Body of pancreas (tissue), 4 donors: ENCODE data around the gene MED12L. TPM values are rescaled to one million over a fixed set of nuclear protein-coding genes. Genes with fewer than 3 reads are reported as not detected.

Source experiments
- ATAC-seq: fragments of 150-250 bp; one replicate; pipeline ENCODE4 v1.9.1; 2016
- DNase-seq, 4 donors: peaks; one replicate each; pipeline ENCODE4 v3.0.0-alpha.2; 2019
- H3K27ac ChIP-seq, 4 donors: fragments of 200-600 bp; sonication (generic); 1 replicate in 3 of 4; 2 replicates in 1 of 4; pipeline versions ENCODE4 v1.5.1 to v1.6.1; 2016 to 2019; ENCODE audit warnings: mild to moderate bottlenecking in 1 of 4, mixed read lengths in 1 of 4, moderate library complexity in 1 of 4
- H3K27me3 ChIP-seq, 2 donors: fragments of 200-600 bp; sonication (generic); one replicate each; pipeline ENCODE4 v1.6.0; 2016; ENCODE audit warnings: mild to moderate bottlenecking in 1 of 2
- H3K36me3 ChIP-seq, 2 donors: fragments of 200-600 bp; sonication (generic); replicated peaks in 1 of 2; 2 replicates each; pipeline ENCODE4 v1.5.1; 2016; ENCODE audit warnings: low read depth in 2 of 2; ENCODE audit not compliant: insufficient read depth in 1 of 2
- H3K4me1 ChIP-seq: fragments of 200-600 bp; sonication (generic); one replicate; pipeline ENCODE4 v1.6.0; 2016
- H3K4me3 ChIP-seq, 2 donors: fragments of 200-600 bp; sonication (generic); 1 replicate in 1 of 2; 2 replicates in 1 of 2; pipeline ENCODE4 v1.5.1; 2016 to 2019
- H3K9me3 ChIP-seq, 3 donors: fragments of 200-600 bp; sonication (generic); 1 replicate in 2 of 3; 2 replicates in 1 of 3; pipeline ENCODE4 v1.5.1; 2016
- POLR2A ChIP-seq, 3 donors: fragments of 450-650 bp; IDR thresholded peaks; one replicate each; pipeline ENCODE4 v1.6.1; 2016; ENCODE audit warnings: antibody characterized with exemption in 3 of 3, mild to moderate bottlenecking in 2 of 3
- whole genome bisulfite sequencing, 2 donors: methylation state at CpG; one replicate each; pipeline ENCODE4 v1.1.5; 2017; 5-methylcytosine and 5-hydroxymethylcytosine counted together
- intact Hi-C: fragments of 100-400 bp; cut with DNase I; formaldehyde crosslinking; loops from one replicate; pipeline ENCODE4 v1.15.1; 2023
- total RNA-seq, 2 donors: library from RNA; depleted of rRNA; stranded (reverse); fragments of >200 nt; gene quantifications; one replicate each; pipeline ENCODE4 v1.1.0, GENCODE V29; 2016
- TF ChIP-seq, protein P1 (sequence below), 7 experiments: fragments of 450-650 bp in 4 of 7; fragments of 200-600 bp in 3 of 7; sonication (generic) in 3 of 7; IDR thresholded peaks; one replicate each; pipeline ENCODE4 v1.5.1; 2016 to 2019; ENCODE audit warnings: antibody characterized with exemption in 7 of 7

The MED12L gene
- total RNA-seq, 2 donors from 2014 or later, result 0.33 to 0.78 TPM

DNA sequence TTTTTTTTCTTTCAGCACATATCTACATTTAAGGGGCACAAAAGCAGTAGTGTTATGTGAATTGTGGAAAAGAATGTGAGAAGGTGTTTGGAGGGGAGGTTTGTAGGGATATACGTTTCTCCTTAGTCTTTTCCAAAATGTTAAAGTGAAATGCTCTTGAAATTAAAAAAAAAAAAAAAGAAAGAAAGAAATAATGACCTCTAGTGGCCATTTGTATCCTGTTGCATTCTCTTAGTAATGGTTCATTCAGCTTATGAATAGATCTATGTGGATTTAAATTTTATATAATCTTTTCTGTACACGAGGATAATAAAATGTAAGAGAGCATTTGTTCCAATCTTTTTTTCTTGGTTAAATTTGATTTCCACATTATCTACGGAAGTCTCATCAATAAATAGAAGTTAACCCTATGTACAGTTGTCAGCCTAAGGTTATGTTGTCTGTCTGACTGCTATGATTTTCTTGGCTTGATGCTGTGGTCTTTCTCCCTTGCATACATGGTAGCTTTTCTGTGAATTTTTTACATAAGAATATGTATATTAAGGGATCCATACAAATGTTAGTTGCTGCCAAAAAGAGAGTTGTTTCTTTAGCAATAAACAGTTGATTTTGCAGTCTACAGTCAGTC lies 242.2 kb downstream of the MED12L start:
- WGBS, 2 donors, result 3 to 4% methylated on average over 3 of the region's 3 CpGs
- TF ChIP-seq, protein P1, sequence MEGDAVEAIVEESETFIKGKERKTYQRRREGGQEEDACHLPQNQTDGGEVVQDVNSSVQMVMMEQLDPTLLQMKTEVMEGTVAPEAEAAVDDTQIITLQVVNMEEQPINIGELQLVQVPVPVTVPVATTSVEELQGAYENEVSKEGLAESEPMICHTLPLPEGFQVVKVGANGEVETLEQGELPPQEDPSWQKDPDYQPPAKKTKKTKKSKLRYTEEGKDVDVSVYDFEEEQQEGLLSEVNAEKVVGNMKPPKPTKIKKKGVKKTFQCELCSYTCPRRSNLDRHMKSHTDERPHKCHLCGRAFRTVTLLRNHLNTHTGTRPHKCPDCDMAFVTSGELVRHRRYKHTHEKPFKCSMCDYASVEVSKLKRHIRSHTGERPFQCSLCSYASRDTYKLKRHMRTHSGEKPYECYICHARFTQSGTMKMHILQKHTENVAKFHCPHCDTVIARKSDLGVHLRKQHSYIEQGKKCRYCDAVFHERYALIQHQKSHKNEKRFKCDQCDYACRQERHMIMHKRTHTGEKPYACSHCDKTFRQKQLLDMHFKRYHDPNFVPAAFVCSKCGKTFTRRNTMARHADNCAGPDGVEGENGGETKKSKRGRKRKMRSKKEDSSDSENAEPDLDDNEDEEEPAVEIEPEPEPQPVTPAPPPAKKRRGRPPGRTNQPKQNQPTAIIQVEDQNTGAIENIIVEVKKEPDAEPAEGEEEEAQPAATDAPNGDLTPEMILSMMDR (IDR thresholded peaks at IDR 0.05), result peak; percentile 19 to 82 (median 56)
- no peak for TF ChIP-seq POLR2A (IDR thresholded peaks at IDR 0.05)
- Histone ChIP-seq H3K9me3 (no peaks in the 10 kb centered on the region), H3K27me3 (no peaks in the 10 kb centered on the region), H3K36me3 (no peaks in the 10 kb centered on the region), H3K4me3 (no peak overlapping the region), H3K4me1 (no peaks in the 10 kb centered on the region), H3K27ac (no peak overlapping the region)
- intact Hi-C loops, result no loop called here
- DNase-seq (no peak), ATAC-seq (no peak)

DNA sequence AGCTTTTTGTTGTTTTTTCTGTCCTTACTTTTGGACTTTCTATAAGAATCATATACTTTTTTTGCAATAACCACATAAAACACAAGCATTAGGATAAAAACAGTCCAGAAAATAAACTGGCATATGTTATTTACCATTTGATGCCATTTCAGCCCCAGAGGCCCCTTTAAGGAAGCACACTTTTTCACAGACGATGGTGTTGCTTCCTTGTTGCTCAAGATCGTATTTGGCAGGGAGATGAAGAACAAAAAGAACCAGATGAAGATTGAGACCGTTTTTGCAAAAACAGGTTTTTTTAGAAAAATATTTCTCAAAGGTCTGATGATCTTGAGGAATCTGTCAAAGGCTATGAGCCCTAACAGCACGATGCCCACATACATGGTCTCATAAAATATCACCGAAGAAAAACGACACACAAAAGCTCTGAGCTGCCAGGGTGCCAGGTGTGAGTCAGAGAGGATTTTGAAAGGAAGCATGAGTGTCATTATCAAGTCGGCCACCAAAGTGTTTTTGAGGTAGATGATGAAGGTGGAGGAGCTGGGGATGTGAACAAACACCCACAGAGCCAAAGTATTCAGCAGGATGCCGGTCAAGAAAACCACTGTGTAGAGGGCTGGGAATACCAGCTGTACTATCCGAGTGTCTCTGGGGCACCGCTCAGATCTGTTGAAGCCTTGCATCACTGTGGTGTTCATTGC lies 243.0 kb downstream of the MED12L start:
- intact Hi-C loops, result no loop called here
- no peak overlapping the region for H3K4me3 ChIP-seq
- H3K27me3 ChIP-seq, result no peaks in the 10 kb centered on the region
- no peak for TF ChIP-seq POLR2A (IDR thresholded peaks at IDR 0.05)
- TF ChIP-seq, protein P1 (IDR thresholded peaks at IDR 0.05), result no peak
- H3K27ac ChIP-seq, result no peak overlapping the region
- H3K9me3 ChIP-seq, result no peaks in the 10 kb centered on the region
- ATAC-seq (no peak), DNase-seq (no peak)
- WGBS, 2 donors, result 40 to 46% methylated on average over 10 of the region's 10 CpGs
- H3K4me1 ChIP-seq, result no peaks in the 10 kb centered on the region
- no peaks in the 10 kb centered on the region for H3K36me3 ChIP-seq

DNA sequence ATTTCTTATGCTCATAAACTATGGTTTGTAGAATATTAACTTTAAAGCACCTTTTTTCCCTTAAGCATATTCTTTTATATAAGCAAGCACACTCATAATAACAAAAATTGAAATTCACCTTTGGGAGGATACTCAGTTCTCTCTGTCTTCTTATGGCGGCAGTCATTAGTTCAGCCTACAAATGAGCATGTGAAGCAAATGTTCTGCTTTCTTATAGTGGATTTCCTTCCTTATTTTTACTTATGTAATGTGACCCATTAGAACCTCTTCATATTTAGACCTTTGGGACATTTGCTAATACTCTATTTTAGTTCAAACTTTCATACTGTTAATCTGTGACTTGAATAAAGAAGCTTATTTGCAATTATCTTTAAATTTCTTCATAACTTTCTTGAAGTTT lies 243.9 kb downstream of the MED12L start, which contains the start of gene P2RY13:
Gene P2RY13 (minus strand): TSS at position 187 of the 400 bp plus-strand sequence. CDS start 21 bp downstream, at position 166.
- H3K27me3 ChIP-seq, result no peaks in the 10 kb centered on the region
- TF ChIP-seq POLR2A (IDR thresholded peaks at IDR 0.05), result peak in 1 of 3 donors; percentile 21
- TF ChIP-seq, protein P1 (IDR thresholded peaks at IDR 0.05), result no peak
- H3K4me3 ChIP-seq, result no peak within 1 kb of the TSS
- DNase-seq, result no peak
- H3K27ac ChIP-seq, result no peak within 1 kb of the TSS
- intact Hi-C loops, result no loop called here
- H3K9me3 ChIP-seq, result no peaks in the 10 kb centered on the region
- ATAC-seq, result no peak
- H3K36me3 ChIP-seq, result no peaks in the 10 kb centered on the region
- WGBS, 2 donors, result 76 to 91% methylated on average over 1 of the region's 1 CpG
- no peaks in the 10 kb centered on the region for H3K4me1 ChIP-seq

DNA sequence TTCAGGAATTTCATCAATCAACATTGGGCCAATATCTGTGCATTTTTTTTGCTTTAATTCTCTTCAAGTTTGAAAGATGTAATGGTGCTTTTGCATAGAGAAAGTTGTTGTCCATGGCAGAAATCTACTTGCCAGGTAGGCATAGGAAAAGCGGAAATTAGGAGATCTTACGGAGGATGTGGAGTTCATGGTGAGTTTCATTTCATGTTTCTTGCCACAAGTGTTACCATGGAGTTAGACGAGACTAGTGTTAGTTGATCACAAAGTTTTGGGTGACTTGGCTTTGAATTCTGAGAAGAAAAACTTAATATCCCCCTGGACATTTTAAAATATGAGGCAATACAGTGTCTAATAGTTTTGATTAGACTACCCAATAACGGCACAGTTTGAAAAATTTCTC lies 244.9 kb downstream of the MED12L start:
- ATAC-seq (no peak), DNase-seq (no peak)
- TF ChIP-seq, protein P1 (IDR thresholded peaks at IDR 0.05), result no peak
- no peak for TF ChIP-seq POLR2A (IDR thresholded peaks at IDR 0.05)
- Histone ChIP-seq H3K27me3 (no peaks in the 10 kb centered on the region), H3K36me3 (no peaks in the 10 kb centered on the region), H3K27ac (no peak overlapping the region), H3K9me3 (no peaks in the 10 kb centered on the region), H3K4me3 (no peak overlapping the region), H3K4me1 (no peaks in the 10 kb centered on the region)
- WGBS, 2 donors, result 68 to 72% methylated on average over 4 of the region's 4 CpGs
- intact Hi-C loops, result no loop called here
